ENCODE data around the gene THADA. TPM values are rescaled to one million over a fixed set of nuclear protein-coding genes. Genes with fewer than 3 reads are reported as not detected.

The THADA gene
- polyA plus RNA-seq, 4 donors: 6.3 to 13.5 (median 12.7) TPM

DNA sequence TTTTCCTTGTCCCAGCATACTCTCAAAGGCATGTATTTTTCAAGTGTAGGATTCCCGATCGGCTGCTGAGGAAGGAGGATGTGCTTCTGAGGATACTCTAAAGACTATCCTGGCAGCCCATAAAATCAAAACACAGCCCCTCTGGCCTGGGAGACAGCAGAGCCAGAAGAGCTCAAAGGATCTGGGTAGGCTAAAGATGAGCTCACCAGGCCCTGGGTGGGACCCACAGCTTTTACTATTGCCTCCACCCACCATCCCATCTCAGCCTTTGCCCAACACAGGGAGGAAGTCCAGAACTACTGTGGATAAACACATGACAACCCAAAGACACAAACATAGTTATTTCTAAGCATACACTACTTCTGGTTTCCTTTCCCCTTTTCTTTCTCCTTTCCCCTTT, 290.3 kb downstream of the THADA start:
- Histone ChIP-seq H3K4me3 (ENCODE audit: low read depth in 1 of 3, low read length in 3 of 3) (no peak overlapping the region), H3K9me3 (ENCODE audit: control insufficient read depth in 2 of 2, insufficient read depth in 1 of 2, low read depth in 1 of 2, low read length in 1 of 2) (no peaks in the 10 kb centered on the region), H3K4me1 (ENCODE audit: control insufficient read depth in 3 of 3, insufficient read depth in 2 of 3, low read depth in 1 of 3, low read length in 2 of 3) (peaks cover 0 to 11% (median 6%) of the 10 kb centered on the region in 3 donors), H3K27me3 (ENCODE audit: control insufficient read depth in 3 of 3, insufficient read depth in 3 of 3, low read length in 3 of 3) (no peaks in the 10 kb centered on the region), H3K36me3 (ENCODE audit: control insufficient read depth in 3 of 3, insufficient read depth in 2 of 3, low read depth in 1 of 3, low read length in 3 of 3) (no peaks in the 10 kb centered on the region), H3K27ac (ENCODE audit: low read depth in 1 of 3, low read length in 2 of 3) (peak overlapping the region in 2 of 3 donors; percentile 49 to 95)
- WGBS, 3 donors: 66 to 80% (median 76%) methylated on average over 2 of the region's 2 CpGs
- FAIRE-seq (no peak), DNase-seq (peak; percentile 17 to 20)

DNA sequence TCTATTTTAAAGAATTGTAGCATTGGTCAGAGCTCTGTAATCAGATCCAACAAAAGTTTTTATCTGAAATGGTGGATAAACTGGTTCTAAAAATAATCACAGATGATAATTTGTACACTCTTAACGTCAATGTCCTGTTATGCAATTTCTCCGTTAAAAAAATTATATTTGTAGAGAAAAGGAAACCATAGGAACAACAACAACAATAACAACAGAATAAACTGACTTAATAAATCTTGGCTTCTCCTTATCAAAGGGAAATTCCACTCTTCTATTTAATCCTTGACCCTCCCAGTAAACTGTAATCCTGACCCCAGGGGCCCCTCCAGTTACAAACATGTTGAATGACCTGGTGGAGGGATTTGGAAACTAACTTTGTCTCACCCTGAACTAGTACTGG, 290.8 kb downstream of the THADA start:
- FAIRE-seq: no peak

DNA sequence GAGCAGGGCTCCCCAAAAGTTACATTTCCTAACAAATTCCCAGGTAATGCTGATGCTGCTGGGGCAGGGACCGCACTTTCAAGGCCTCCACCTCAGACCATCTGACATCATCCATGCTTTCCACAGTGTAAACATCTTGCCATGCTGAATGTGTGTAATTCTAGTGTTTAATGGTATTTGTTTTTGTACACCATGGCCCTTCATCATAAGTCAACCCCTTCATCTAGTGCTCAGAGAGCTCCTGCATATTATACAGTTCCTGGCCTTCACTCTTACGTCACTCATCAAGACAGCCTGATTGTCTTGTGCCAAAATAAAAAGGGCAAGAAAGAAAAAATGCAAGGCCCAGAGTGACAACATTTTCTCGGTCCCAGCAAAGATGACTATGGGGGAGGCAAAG, 291.9 kb downstream of the THADA start:
- FAIRE-seq (no peak), DNase-seq (no peak)
- H3K27ac ChIP-seq (ENCODE audit: low read depth in 1 of 3, low read length in 2 of 3): peak overlapping the region in 1 of 3 donors; percentile 69
- peaks cover 0 to 11% (median 6%) of the 10 kb centered on the region in 3 donors for H3K4me1 ChIP-seq (ENCODE audit: control insufficient read depth in 3 of 3, insufficient read depth in 2 of 3, low read depth in 1 of 3, low read length in 2 of 3)
- no peaks in the 10 kb centered on the region for H3K27me3 ChIP-seq (ENCODE audit: control insufficient read depth in 3 of 3, insufficient read depth in 3 of 3, low read length in 3 of 3)
- no peaks in the 10 kb centered on the region for H3K36me3 ChIP-seq (ENCODE audit: control insufficient read depth in 3 of 3, insufficient read depth in 2 of 3, low read depth in 1 of 3, low read length in 3 of 3)
- H3K9me3 ChIP-seq (ENCODE audit: control insufficient read depth in 2 of 2, insufficient read depth in 1 of 2, low read depth in 1 of 2, low read length in 1 of 2): no peaks in the 10 kb centered on the region
- no peak overlapping the region for H3K4me3 ChIP-seq (ENCODE audit: low read depth in 1 of 3, low read length in 3 of 3)
- WGBS, 3 donors: 80 to 98% (median 94%) methylated on average over 3 of the region's 3 CpGs

More for the DNA sequence above, 290.8 kb downstream of the THADA start:
- no peaks in the 10 kb centered on the region for H3K9me3 ChIP-seq (ENCODE audit: control insufficient read depth in 2 of 2, insufficient read depth in 1 of 2, low read depth in 1 of 2, low read length in 1 of 2)
- DNase-seq: peak; percentile 16 to 26
- H3K36me3 ChIP-seq (ENCODE audit: control insufficient read depth in 3 of 3, insufficient read depth in 2 of 3, low read depth in 1 of 3, low read length in 3 of 3): no peaks in the 10 kb centered on the region
- WGBS, 3 donors: 6 to 21% (median 16%) methylated on average over 2 of the region's 2 CpGs
- peaks cover 0 to 11% (median 6%) of the 10 kb centered on the region in 3 donors for H3K4me1 ChIP-seq (ENCODE audit: control insufficient read depth in 3 of 3, insufficient read depth in 2 of 3, low read depth in 1 of 3, low read length in 2 of 3)
- peak overlapping the region in 2 of 3 donors; percentile 49 to 95 for H3K27ac ChIP-seq (ENCODE audit: low read depth in 1 of 3, low read length in 2 of 3)
- H3K27me3 ChIP-seq (ENCODE audit: control insufficient read depth in 3 of 3, insufficient read depth in 3 of 3, low read length in 3 of 3): no peaks in the 10 kb centered on the region
- no peak overlapping the region for H3K4me3 ChIP-seq (ENCODE audit: low read depth in 1 of 3, low read length in 3 of 3)

DNA sequence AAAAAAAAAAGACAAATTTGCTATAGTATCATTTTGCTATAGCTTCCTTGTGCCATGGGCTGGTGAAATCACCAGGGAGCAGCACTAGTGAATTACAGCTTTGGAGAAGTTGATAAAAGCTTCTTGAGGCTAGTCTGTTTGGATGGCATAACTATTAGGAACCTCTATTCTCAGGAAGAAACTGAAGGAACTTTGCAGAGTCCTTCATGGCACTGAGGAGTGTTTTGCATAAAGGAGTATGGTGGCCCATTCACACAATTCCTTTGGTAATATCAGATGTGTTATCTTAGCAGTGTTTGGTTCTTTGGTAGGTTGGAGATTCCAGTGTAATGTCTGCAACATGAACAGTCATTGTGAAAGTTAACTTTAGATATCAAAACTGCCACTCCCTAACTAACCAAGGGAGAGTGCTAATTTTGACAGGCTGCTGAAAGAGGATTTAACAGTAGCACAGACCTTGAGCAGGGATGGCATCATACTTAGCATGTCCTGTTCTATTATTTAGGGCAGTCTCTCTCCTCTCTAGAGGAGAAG, 292.8 kb downstream of the THADA start:
- Histone ChIP-seq H3K4me1 (ENCODE audit: control insufficient read depth in 3 of 3, insufficient read depth in 2 of 3, low read depth in 1 of 3, low read length in 2 of 3) (peaks cover 0 to 11% (median 6%) of the 10 kb centered on the region in 3 donors), H3K9me3 (ENCODE audit: control insufficient read depth in 2 of 2, insufficient read depth in 1 of 2, low read depth in 1 of 2, low read length in 1 of 2) (no peaks in the 10 kb centered on the region), H3K4me3 (ENCODE audit: low read depth in 1 of 3, low read length in 3 of 3) (no peak overlapping the region), H3K27ac (ENCODE audit: low read depth in 1 of 3, low read length in 2 of 3) (no peak overlapping the region), H3K36me3 (ENCODE audit: control insufficient read depth in 3 of 3, insufficient read depth in 2 of 3, low read depth in 1 of 3, low read length in 3 of 3) (no peaks in the 10 kb centered on the region), H3K27me3 (ENCODE audit: control insufficient read depth in 3 of 3, insufficient read depth in 3 of 3, low read length in 3 of 3) (no peaks in the 10 kb centered on the region)
- FAIRE-seq: no peak
- no peak for DNase-seq

DNA sequence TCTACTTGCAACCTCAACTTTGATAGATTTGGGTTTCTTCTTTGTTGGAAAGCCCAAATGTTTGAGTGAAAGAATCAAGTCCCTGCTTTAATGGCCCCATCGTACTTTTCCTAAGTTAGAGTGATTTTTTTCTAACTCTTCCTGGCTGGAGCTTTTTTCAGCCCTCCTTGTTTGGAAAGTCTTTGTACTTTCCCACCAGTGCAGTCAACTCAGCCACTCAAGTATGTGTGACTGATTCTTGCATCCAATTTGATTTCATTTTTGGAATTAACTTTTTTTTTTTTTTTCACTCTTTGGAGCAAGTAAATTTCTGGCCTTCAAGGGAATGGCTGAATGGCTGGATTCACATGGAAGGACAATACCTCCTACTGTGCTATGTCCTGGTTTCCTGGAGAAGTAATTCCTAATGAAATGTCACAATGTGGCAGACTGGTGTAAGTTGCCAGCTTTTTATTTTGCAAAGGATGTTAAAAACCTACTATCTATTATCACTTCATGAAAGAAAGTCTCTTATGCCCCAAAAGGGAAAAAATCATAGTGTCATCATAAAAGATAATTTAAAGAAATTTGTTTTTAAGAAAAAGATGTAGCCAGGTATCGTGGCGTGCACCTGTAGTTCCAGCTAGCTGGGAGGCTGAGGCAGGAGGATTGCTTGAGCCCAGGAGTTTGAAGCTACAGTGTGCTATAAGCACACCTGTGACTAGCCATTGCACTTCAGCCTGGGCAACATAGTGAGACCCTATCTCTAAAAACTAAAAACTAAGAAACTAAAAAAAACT, 293.5 kb downstream of the THADA start:
- FAIRE-seq: no peak
- H3K4me1 ChIP-seq (ENCODE audit: control insufficient read depth in 3 of 3, insufficient read depth in 2 of 3, low read depth in 1 of 3, low read length in 2 of 3): peaks cover 0 to 11% (median 6%) of the 10 kb centered on the region in 3 donors
- WGBS, 3 donors: 83 to 98% (median 96%) methylated on average over 3 of the region's 3 CpGs
- no peaks in the 10 kb centered on the region for H3K27me3 ChIP-seq (ENCODE audit: control insufficient read depth in 3 of 3, insufficient read depth in 3 of 3, low read length in 3 of 3)
- H3K36me3 ChIP-seq (ENCODE audit: control insufficient read depth in 3 of 3, insufficient read depth in 2 of 3, low read depth in 1 of 3, low read length in 3 of 3): no peaks in the 10 kb centered on the region
- no peak for DNase-seq
- no peaks in the 10 kb centered on the region for H3K9me3 ChIP-seq (ENCODE audit: control insufficient read depth in 2 of 2, insufficient read depth in 1 of 2, low read depth in 1 of 2, low read length in 1 of 2)
- H3K4me3 ChIP-seq (ENCODE audit: low read depth in 1 of 3, low read length in 3 of 3): no peak overlapping the region
- no peak overlapping the region for H3K27ac ChIP-seq (ENCODE audit: low read depth in 1 of 3, low read length in 2 of 3)

DNA sequence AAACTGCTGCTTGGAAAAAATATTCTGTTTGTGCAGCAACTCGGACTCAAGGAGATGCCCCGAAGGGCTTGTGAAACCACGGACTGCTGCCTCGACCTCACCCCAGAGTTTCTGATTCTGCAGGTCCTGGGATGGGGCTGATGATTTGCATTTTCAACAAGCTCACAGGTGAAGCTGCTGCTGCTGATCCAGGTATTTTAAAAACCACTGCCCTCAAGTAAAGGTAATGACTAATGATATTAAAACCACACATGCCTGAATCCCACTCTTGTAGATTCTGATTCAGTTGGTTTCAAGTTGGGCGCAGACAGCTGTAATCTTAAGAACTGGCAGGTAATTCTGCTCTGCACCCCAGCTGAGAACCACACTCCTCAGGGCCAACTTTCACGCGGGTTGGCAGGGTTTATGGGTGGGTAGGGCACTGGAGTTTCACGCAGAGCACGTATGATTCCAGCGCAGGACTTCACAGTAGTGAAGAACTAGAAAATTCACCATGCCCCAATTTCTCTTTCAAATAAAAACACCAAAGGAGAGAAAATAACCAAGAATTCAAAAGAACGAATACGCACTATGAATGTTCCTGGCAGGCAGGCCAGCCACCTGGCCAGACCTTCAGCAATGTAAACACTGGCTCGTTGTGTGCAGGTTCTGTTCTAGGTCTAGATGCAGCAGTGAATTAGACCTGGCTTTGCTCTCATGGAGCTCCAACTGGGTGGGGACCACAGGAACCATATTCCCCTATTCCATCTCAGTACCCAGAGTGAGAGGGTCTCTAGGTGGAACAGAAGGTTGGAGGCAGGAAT, 294.9 kb downstream of the THADA start:
- Histone ChIP-seq H3K27me3 (ENCODE audit: control insufficient read depth in 3 of 3, insufficient read depth in 3 of 3, low read length in 3 of 3) (no peaks in the 10 kb centered on the region), H3K9me3 (ENCODE audit: control insufficient read depth in 2 of 2, insufficient read depth in 1 of 2, low read depth in 1 of 2, low read length in 1 of 2) (peaks cover 0 to 6% of the 10 kb centered on the region in 2 donors), H3K36me3 (ENCODE audit: control insufficient read depth in 3 of 3, insufficient read depth in 2 of 3, low read depth in 1 of 3, low read length in 3 of 3) (no peaks in the 10 kb centered on the region), H3K4me3 (ENCODE audit: low read depth in 1 of 3, low read length in 3 of 3) (no peak overlapping the region), H3K27ac (ENCODE audit: low read depth in 1 of 3, low read length in 2 of 3) (peak overlapping the region in 1 of 3 donors; percentile 52), H3K4me1 (ENCODE audit: control insufficient read depth in 3 of 3, insufficient read depth in 2 of 3, low read depth in 1 of 3, low read length in 2 of 3) (peaks cover 0 to 11% (median 6%) of the 10 kb centered on the region in 3 donors)
- FAIRE-seq: no peak
- no peak for DNase-seq
- WGBS, 3 donors: 68 to 80% (median 72%) methylated on average over 13 of the region's 13 CpGs

DNA sequence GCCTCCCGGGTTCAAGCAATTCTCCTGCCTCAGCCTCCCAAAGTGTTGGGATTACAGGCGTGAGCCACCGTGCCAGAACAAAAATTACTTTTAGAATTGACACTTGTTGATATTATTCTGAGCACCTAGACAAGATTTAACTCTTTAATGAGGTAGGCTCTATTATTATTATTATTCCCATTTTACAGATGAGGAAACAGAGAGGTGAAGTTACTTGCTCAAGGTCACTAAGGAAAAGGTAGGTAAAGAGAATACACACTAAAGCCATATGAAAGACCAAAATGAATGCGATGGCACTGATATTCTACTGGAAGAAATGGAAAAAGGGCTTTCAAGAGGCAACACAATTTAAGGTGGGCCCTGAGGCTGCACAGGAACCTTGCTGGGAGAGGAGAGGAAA, 295.6 kb downstream of the THADA start:
- no peaks in the 10 kb centered on the region for H3K27me3 ChIP-seq (ENCODE audit: control insufficient read depth in 3 of 3, insufficient read depth in 3 of 3, low read length in 3 of 3)
- no peak overlapping the region for H3K4me3 ChIP-seq (ENCODE audit: low read depth in 1 of 3, low read length in 3 of 3)
- H3K9me3 ChIP-seq (ENCODE audit: control insufficient read depth in 2 of 2, insufficient read depth in 1 of 2, low read depth in 1 of 2, low read length in 1 of 2): peaks cover 0 to 7% of the 10 kb centered on the region in 2 donors
- 94 to 97% (median 96%) methylated on average over 4 of the region's 4 CpGs for WGBS, 3 donors
- DNase-seq: no peak
- no peak for FAIRE-seq
- H3K27ac ChIP-seq (ENCODE audit: low read depth in 1 of 3, low read length in 2 of 3): peak overlapping the region in 1 of 3 donors; percentile 4
- H3K4me1 ChIP-seq (ENCODE audit: control insufficient read depth in 3 of 3, insufficient read depth in 2 of 3, low read depth in 1 of 3, low read length in 2 of 3): peaks cover 0 to 7% (median 2%) of the 10 kb centered on the region in 3 donors
- no peaks in the 10 kb centered on the region for H3K36me3 ChIP-seq (ENCODE audit: control insufficient read depth in 3 of 3, insufficient read depth in 2 of 3, low read depth in 1 of 3, low read length in 3 of 3)

DNA sequence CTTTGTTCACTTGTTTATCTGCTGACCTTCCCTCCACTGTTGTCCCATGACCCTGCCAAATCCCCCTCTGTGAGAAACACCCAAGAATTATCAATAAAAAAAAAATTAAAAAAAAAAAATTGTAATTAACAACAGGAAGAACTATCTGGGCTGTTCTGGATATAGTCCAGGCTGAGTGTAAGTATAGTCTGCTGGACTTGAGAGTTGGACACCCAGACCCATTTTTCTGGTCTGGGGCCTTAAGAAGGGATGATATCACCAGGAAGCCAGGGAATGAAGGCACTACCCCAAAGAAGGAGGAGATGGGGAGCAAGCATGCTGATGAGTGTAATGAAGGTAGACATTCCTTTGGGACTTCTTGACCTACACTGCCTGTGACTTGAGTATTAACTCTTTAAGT, 297.3 kb downstream of the THADA start:
- FAIRE-seq (no peak), DNase-seq (no peak)
- H3K27me3 ChIP-seq (ENCODE audit: control insufficient read depth in 3 of 3, insufficient read depth in 3 of 3, low read length in 3 of 3): no peaks in the 10 kb centered on the region
- H3K27ac ChIP-seq (ENCODE audit: low read depth in 1 of 3, low read length in 2 of 3): peak overlapping the region in 1 of 3 donors; percentile 36
- peaks cover 0 to 7% of the 10 kb centered on the region in 2 donors for H3K9me3 ChIP-seq (ENCODE audit: control insufficient read depth in 2 of 2, insufficient read depth in 1 of 2, low read depth in 1 of 2, low read length in 1 of 2)
- H3K36me3 ChIP-seq (ENCODE audit: control insufficient read depth in 3 of 3, insufficient read depth in 2 of 3, low read depth in 1 of 3, low read length in 3 of 3): no peaks in the 10 kb centered on the region
- peaks cover 0 to 5% (median 0%) of the 10 kb centered on the region in 3 donors for H3K4me1 ChIP-seq (ENCODE audit: control insufficient read depth in 3 of 3, insufficient read depth in 2 of 3, low read depth in 1 of 3, low read length in 2 of 3)
- H3K4me3 ChIP-seq (ENCODE audit: low read depth in 1 of 3, low read length in 3 of 3): no peak overlapping the region

All from small intestine (tissue), 7 donors.